Dermis microvascular lymphatic vessel endothelial cell (primary cell): Measurements from ENCODE around the gene GNB1. TPM values are rescaled to one million over a fixed set of nuclear protein-coding genes. Genes with fewer than 3 reads are reported as not detected.
"Not testable (repeated sequence)": the region's sequence is repeated elsewhere in the genome, so short reads cannot be mapped to it uniquely, and the experiment has no call there.

ENCODE experiments used
- DNase-seq, 2 donors: peaks; one replicate each; pipeline versions ENCODE4 v3.0.0 to v3.0.0-alpha.2; 2010; ENCODE audit warnings: low read depth in 2 of 2
- total RNA-seq: library from RNA; depleted of rRNA; stranded (reverse); fragments of >200 nt; gene quantifications from 2 replicates; pipeline ENCODE4 v1.2.1, GENCODE V29; 2014

The GNB1 gene
- total RNA-seq, 1 donor from 2014 or later, result 72.4 TPM

- not testable (repeated sequence) for DNase-seq
Observed at GRCh38 chr1:1859970-1860697, 30.8 kb downstream of the GNB1 start.

- peak; percentile 97 for DNase-seq
Observed at GRCh38 chr1:1858382-1859086, 32.4 kb downstream of the GNB1 start.

DNA sequence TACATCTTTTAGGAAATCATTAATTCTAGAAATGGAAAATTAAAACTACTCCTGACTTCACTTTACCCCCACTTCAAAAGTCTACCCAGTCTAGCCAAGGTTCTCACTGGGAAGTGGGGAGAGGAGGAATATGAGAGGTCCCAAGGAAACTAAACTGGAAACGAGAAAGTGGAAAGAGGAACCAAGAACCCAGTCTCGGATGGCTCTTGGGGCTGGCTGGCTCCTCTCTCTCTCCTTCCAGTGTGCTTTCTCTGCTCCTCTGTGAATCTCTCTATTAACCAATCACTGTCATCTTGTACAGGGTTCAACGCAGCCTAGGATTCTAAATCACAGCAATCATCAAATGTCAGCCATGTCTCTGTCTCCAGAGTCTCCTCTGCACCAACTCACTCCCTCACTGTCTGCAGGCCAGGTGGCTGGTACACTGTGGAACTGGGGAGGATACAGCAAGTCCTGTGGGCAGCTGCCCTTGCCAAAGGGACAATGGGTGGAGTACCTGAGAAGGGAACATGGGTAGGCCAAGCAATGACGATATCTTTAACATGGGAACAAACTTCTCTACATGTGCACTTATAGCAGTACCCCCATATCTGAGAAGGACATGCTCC is 33.7 kb downstream of the GNB1 start:
- no peak for DNase-seq

GRCh38 chr1:1856161-1856560 is 34.7 kb downstream of the GNB1 start:
- DNase-seq, result not testable (repeated sequence)

DNA sequence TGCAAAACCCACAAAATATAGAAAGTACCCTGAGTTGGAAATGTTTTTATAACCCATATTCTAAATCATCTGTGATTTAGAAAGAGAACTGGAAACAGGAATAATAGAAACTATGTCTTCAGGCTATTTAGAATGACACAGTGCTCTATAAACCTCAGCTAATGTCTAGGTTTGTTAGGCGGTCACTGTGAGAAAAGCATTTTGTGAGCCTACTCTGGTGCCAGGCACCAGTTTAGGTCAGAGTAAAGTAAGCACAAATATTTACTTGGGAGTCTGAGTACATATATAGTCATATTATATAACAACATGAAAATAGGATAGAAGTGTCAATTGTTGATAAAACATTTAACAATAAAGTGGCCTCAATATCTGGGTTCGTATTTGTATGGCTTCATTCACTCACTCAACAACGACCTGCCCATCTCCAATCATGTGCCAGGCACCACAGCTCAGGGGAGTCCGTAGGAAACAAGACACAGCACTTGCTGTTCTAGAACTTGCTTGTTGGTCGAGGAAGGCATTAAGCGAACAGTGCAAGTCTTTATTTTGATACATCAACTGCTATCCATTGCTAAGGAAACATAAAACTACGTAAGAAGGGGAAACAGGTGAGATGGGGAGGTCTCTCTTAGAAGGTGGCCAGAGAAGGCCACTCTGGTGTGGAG is 37.2 kb downstream of the GNB1 start:
- DNase-seq, result no peak

DNA sequence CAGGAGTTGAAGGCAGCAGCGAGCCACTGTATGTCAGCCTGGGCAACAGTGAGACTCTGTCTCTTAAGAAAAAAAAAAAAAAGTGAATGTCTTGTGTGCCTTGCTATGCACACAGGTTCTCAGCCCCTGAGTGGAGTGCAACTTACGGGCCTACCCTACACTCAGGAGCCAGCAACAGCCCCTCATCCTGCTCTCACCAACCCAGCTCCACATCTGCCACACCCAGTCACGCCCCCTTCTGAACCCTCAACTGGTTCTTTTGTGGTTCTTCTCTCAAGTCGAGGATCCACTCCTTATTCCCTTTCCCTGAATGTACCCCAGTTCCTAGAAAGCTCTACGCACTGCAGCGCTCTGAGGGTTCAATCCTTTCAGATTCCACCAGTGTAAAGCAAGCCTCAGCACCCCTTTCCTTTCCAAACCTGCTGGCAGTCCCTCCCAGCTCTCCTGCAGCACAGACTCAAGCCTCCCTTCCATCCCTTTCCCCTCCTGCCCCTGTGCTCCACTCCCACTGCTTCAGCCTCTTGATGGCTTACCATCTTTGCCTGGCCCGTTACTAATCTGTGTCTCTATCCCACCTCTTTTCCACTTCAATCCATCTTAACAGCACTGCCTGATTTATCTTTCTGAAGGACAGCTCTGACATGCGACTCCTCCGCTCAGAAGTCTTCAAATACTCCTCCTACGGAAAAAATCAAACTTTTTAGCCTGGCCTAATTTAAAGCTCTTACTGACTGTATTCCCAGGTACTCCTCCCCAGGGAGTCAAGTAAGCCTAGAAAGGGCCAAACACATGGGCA is 38.1 kb downstream of the GNB1 start:
- DNase-seq, result no peak

- no peak for DNase-seq
Observed at GRCh38 chr1:1847890-1848289, 43.0 kb downstream of the GNB1 start.

DNA sequence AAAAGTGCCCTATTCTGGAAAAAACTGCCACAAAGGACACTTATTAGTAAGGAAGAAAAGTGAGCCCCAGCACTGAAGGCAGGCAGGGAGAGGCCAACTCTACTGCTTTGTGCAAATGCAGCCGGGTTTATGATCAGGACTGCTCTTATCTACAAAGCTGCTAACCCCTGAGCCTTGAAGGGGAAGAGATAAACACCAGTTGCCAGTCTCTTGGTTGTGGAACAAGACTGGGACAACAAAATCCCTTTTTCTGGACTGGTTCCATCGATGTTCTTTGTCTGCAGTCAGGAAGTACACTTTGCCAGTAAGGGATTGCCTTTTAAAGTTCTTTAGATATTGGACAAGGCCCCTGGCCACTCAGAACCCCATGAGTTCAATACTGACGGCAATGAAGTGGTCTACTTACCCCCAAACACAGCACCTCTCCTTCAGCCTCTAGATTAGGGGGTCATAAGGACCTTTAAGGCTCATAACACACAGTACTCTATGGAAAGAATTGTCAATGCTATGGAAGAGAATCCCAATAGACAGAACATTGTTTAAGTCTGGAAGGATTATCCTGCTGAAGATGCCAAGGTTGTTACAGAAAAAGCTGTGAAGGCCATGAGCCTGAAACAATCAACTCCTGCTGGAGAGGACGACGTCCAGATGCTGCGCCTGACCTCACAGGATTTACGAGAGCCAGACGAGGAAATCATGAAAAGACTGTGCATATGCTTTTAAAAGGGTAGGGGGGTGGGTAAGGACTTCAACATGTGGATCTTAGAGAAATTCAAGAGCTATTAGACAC is 43.6 kb downstream of the GNB1 start:
- DNase-seq, result peak; percentile 18 to 65

- no peak for DNase-seq
Observed at GRCh38 chr1:1846386-1846918, 44.4 kb downstream of the GNB1 start.

GRCh38 chr1:1842360-1843146 is 48.3 kb downstream of the GNB1 start:
- DNase-seq, result no peak

GRCh38 chr1:1841575-1841995 is 49.3 kb downstream of the GNB1 start:
- DNase-seq, result peak in 1 of 2 donors; percentile 15

- DNase-seq, result no peak
Observed at GRCh38 chr1:1839311-1839965, 51.4 kb downstream of the GNB1 start.

DNA sequence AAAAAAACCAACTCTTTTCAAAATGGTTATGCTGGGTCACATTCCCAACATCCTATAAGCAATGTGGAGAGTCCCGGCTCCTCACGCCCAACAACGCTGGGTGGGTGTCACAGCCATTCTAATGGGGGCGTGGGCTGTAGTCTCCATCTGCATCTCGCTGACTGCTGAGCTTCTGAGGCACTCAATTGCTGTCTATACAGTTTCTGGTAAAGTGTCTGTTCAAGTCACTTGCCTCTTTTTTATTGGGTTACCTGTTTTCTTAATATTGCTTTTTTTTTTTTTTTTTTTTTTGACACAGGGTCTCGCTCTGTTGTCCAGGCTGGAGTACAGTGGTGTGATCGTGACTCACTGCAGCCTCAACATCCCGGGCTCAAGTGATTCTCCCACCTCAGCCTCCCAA is 54.8 kb downstream of the GNB1 start:
- no peak for DNase-seq

DNA sequence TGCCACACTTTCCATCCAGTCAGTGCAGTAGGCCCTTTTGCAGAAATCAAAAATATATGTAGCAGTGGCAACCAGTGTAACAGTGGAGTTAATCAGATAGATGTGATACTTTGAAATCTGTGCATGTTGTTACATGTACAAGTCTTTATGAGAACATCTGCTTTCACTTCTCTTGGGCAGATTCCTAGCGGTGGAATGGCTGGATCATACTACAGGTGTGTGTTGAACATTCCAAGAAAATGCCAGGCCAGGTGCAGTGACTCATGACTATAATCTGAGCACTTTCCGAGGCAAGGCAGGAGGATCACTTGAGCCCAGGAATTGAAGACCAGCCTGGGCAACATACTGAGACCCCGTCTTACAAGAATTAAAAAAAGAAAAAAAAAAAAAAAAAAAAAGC is 55.3 kb downstream of the GNB1 start:
- DNase-seq, result no peak

GRCh38 chr1:1833916-1834325 is 57.0 kb downstream of the GNB1 start:
- DNase-seq, result no peak

GRCh38 chr1:1833456-1833855 is 57.4 kb downstream of the GNB1 start:
- no peak for DNase-seq

- no peak for DNase-seq
Observed at GRCh38 chr1:1832820-1833219, 58.1 kb downstream of the GNB1 start.

- DNase-seq, result no peak
Observed at GRCh38 chr1:1832166-1832565, 58.7 kb downstream of the GNB1 start.
